Lung (tissue), 12 donors: ENCODE results near the gene CXCR1. TPM values are rescaled to one million over a fixed set of nuclear protein-coding genes. Genes with fewer than 3 reads are reported as not detected.

Experiments used
- ATAC-seq: fragments of 200-7000 bp; cut with Tn5 transposase; one replicate; pipeline ENCODE4 v1.9.1; 2020; ENCODE audit warnings: moderate number of reproducible peaks; ENCODE audit not compliant: insufficient read depth, low FRiP score
- DNase-seq, 3 donors: peaks; one replicate each; pipeline ENCODE4 v3.0.0-alpha.2; 2013 to 2017
- H3K27ac ChIP-seq, 2 donors: one replicate each; pipeline ENCODE4 v1.5.1; 2013; ENCODE audit warnings: mild to moderate bottlenecking in 2 of 2, moderate library complexity in 2 of 2, control low read depth in 1 of 2, inconsistent platforms in 1 of 2, low read depth in 1 of 2, low read length in 1 of 2
- H3K27me3 ChIP-seq, 3 donors: one replicate each; pipeline ENCODE4 v1.5.1; 2013; ENCODE audit warnings: low read length in 2 of 3; ENCODE audit not compliant: control insufficient read depth in 3 of 3, insufficient read depth in 3 of 3
- H3K36me3 ChIP-seq, 4 donors: one replicate each; pipeline ENCODE4 v1.5.1; 2013; ENCODE audit warnings: low read length in 4 of 4, mild to moderate bottlenecking in 1 of 4, moderate library complexity in 1 of 4; ENCODE audit not compliant: control insufficient read depth in 4 of 4, insufficient read depth in 4 of 4
- H3K4me1 ChIP-seq, 5 donors: one replicate each; pipeline ENCODE4 v1.5.1; 2013; ENCODE audit warnings: low read length in 5 of 5, mild to moderate bottlenecking in 2 of 5, moderate library complexity in 1 of 5; ENCODE audit not compliant: control insufficient read depth in 5 of 5, insufficient read depth in 5 of 5
- H3K4me3 ChIP-seq: one replicate; pipeline ENCODE4 v1.5.1; 2013; ENCODE audit warnings: mild to moderate bottlenecking, control low read depth, moderate library complexity
- H3K9ac ChIP-seq, 2 donors: one replicate each; pipeline ENCODE4 v1.5.1; 2013; ENCODE audit warnings: low read length in 2 of 2, control low read depth in 1 of 2; ENCODE audit not compliant: insufficient read depth in 1 of 2
- H3K9me3 ChIP-seq, 4 donors: one replicate each; pipeline ENCODE4 v1.5.1; 2013; ENCODE audit warnings: low read length in 3 of 4, mild to moderate bottlenecking in 1 of 4, moderate library complexity in 1 of 4; ENCODE audit not compliant: control insufficient read depth in 4 of 4, insufficient read depth in 3 of 4
- WGBS, 2 donors: extraction: QIAGEN DNeasy Blood & Tissue Kit; methylation state at CpG; one replicate each; pipeline ENCODE4 v1.1.7; 2013; 5-methylcytosine and 5-hydroxymethylcytosine counted together
- polyA plus RNA-seq, 2 donors: library from polyadenylated mRNA; stranded (reverse); fragments of 200-250 nt; gene quantifications; one replicate each; pipeline ENCODE4 v1.2.1, GENCODE V29; 2013
- total RNA-seq, 2 donors: library from RNA; depleted of rRNA in 1 of 2; stranded (reverse); fragments of >200 nt in 1 of 2; gene quantifications; one replicate each; pipeline ENCODE4 v1.2.1, GENCODE V29; 2014 to 2021
- TF ChIP-seq, protein P1 (sequence below): IDR thresholded peaks from 2 replicates; pipeline ENCODE4 v1.5.1; 2012; ENCODE audit warnings: mild to moderate bottlenecking; ENCODE audit errors: control extremely low read depth, extremely low read depth
- donor health status: control.
- donor health status: control.
- donor health status: Bipolar disorder and iron deficiency.
- donor health status: healthy.
- donor health status: DM: yes; HTN: yes; CAD: no.

The CXCR1 gene
- total and polyA plus RNA-seq, 4 donors: 0.47 to 49.0 (median 4.2) TPM

DNA sequence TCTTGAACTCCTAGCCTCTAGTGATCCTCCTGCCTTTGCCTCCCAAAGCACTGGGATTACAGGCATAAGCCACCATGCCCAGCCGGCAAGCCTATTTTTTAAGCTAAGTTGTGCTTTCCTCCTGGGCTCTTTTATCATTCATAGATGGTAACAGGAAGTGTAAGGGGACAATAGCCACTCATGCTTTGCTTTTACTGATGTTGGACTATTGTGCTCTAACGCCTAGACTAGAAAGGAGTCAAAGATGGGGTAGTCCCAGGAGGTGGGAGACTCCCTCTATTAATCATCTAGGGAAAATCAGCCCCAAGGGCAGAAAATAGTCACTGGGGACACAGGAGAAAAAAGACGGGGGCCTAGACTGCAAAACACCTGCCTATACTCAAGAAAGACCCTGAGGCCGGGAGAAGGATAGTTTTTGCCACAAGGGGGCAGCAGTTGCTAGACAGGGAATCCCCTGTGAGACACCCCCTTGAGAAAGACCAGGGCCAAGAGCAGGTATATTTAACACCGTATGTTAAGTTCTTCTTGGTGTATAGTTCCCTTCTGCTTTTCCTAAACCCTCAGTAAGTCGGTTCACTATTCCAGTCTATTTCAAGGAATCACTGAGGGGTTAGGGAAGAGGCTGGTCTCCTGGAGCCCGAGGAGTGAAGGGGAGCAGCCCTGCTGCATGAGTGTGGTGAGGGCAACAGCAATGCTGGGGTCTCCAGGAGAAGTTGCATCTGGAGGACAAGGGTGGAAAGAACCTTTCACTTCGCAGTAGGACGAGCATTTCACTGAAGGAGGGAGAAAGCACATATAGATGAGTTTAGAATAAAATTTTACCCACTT is 2.1 kb upstream of the CXCR1 start:
- no peak for ATAC-seq
- Histone ChIP-seq H3K9me3 (no peaks in the 10 kb centered on the region), H3K4me1 (no peaks in the 10 kb centered on the region), H3K9ac (no peak overlapping the region), H3K4me3 (no peak overlapping the region), H3K36me3 (no peaks in the 10 kb centered on the region), H3K27me3 (no peaks in the 10 kb centered on the region), H3K27ac (no peak overlapping the region)
- TF ChIP-seq, protein P1, sequence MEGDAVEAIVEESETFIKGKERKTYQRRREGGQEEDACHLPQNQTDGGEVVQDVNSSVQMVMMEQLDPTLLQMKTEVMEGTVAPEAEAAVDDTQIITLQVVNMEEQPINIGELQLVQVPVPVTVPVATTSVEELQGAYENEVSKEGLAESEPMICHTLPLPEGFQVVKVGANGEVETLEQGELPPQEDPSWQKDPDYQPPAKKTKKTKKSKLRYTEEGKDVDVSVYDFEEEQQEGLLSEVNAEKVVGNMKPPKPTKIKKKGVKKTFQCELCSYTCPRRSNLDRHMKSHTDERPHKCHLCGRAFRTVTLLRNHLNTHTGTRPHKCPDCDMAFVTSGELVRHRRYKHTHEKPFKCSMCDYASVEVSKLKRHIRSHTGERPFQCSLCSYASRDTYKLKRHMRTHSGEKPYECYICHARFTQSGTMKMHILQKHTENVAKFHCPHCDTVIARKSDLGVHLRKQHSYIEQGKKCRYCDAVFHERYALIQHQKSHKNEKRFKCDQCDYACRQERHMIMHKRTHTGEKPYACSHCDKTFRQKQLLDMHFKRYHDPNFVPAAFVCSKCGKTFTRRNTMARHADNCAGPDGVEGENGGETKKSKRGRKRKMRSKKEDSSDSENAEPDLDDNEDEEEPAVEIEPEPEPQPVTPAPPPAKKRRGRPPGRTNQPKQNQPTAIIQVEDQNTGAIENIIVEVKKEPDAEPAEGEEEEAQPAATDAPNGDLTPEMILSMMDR: peak; percentile 13
- WGBS, 2 donors: 48 to 49% methylated on average over 9 of the region's 9 CpGs
- peak; percentile 29 to 39 (median 37) for DNase-seq

GRCh38 chr2:218168016-218168415 is 1.3 kb upstream of the CXCR1 start:
- TF ChIP-seq, protein P1: no peak
- Histone ChIP-seq H3K9ac (no peak overlapping the region), H3K9me3 (no peaks in the 10 kb centered on the region), H3K36me3 (no peaks in the 10 kb centered on the region), H3K4me1 (no peaks in the 10 kb centered on the region), H3K27ac (no peak overlapping the region), H3K4me3 (no peak overlapping the region), H3K27me3 (no peaks in the 10 kb centered on the region)
- DNase-seq: no peak
- ATAC-seq: no peak
- WGBS, 2 donors: 85 to 90% methylated on average over 1 of the region's 1 CpG

DNA sequence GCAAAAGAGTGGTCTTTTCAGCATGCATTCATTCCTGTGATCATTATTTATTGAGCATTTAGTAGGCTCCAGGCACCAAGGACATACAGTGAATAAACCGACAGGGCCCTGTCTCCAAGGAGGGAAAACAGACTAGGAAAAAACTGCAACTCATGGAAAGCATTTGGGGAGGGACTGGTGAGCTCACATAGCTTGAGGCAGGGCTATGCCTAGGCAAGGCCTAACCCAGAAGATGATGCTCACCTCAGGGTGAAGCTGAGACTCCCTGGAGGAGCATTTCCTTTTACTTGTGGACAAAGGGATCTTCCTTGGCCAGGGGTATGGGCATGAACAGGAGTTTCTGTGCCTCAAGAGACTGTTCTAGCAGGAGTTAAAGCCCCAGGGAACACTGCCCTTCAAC is 3.9 kb downstream of the CXCR1 start:
- DNase-seq: no peak
- TF ChIP-seq, protein P1: no peak
- no peaks in the 10 kb centered on the region for H3K9me3 ChIP-seq
- no peak for ATAC-seq
- peaks cover 0 to 4% (median 0%) of the 10 kb centered on the region in 3 donors for H3K27me3 ChIP-seq
- H3K36me3 ChIP-seq: no peaks in the 10 kb centered on the region
- 91 to 100% methylated on average over 1 of the region's 1 CpG for WGBS, 2 donors
- H3K9ac ChIP-seq: no peak overlapping the region
- no peak overlapping the region for H3K4me3 ChIP-seq
- H3K4me1 ChIP-seq: no peaks in the 10 kb centered on the region
- no peak overlapping the region for H3K27ac ChIP-seq
